Left lobe of liver (tissue), 2 donors: ENCODE measurements around the gene KANSL3. TPM values are rescaled to one million over a fixed set of nuclear protein-coding genes. Genes with fewer than 3 reads are reported as not detected.
"Not testable (repeated sequence)": the region's sequence is repeated elsewhere in the genome, so short reads cannot be mapped to it uniquely, and the experiment has no call there.

Experiments
- ATAC-seq: fragments of 200-7000 bp; cut with Tn5 transposase; one replicate; pipeline ENCODE4 v1.9.1; 2020; ENCODE audit warnings: mild to moderate bottlenecking, moderate library complexity
- DNase-seq: peaks from one replicate; pipeline ENCODE4 v3.0.0-alpha.2; 2020; ENCODE audit warnings: low spot score
- total RNA-seq: library from RNA; stranded (reverse); gene quantifications from one replicate; pipeline ENCODE4 v1.2.1, GENCODE V29; 2021
- donor health status: DM: no; HTN: no; CAD: no; lungs with moderate emphysema.
- donor health status: DM: no; HTN: yes; CAD: no.

KANSL3 gene
- total RNA-seq, 1 donor from 2014 or later: 18.5 TPM

GRCh38 chr2:96656540-96656939, 18.4 kb upstream of the KANSL3 start:
- no peak for DNase-seq
- no peak for ATAC-seq

GRCh38 chr2:96655526-96655925, 17.4 kb upstream of the KANSL3 start:
- no peak for DNase-seq

DNA sequence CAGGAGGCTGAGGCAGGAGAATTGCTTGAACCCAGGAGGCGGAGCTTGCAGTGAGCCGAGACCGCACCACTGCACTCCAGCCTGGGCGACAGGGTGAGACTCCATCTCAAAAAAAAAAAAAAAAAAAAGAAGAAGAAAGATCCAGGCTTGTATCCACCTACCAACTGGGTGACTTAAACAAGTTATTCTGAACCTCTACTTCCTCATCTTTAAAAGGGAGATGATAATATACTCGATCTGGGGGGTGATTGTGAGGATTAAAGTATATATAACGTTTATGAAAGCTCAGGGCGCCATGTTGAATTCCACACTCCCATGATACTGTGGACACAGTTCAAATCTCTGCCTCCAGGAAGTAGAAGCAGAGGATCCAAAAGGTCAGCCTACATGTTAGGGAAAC, 16.7 kb upstream of the KANSL3 start:
- ATAC-seq, DNase-seq: not testable (repeated sequence)

More at GRCh38 chr2:96655526-96655925, 17.4 kb upstream of the KANSL3 start:
- no peak for ATAC-seq

DNA sequence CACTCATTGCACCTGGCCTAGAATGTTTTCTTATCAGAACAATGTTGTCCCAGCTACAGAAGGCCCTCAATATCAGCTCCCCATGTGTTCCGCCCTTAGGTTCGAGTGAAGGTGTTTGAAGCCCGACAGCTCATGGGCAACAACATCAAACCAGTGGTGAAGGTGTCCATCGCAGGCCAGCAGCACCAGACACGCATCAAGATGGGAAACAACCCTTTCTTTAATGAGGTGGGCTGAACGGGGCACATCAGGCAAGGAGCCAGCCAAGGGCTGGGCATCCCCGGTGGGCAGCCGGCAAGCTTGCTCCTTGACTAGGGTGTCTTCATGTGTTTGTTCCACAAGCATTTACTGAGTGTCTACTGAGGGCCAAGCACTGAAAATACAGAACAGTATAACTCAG, 13.7 kb upstream of the KANSL3 start:
- DNase-seq: no peak
- ATAC-seq: no peak

- DNase-seq (no peak), ATAC-seq (no peak)
These were observed 11.2 kb upstream of the KANSL3 start for GRCh38 chr2:96649342-96649741.

DNA sequence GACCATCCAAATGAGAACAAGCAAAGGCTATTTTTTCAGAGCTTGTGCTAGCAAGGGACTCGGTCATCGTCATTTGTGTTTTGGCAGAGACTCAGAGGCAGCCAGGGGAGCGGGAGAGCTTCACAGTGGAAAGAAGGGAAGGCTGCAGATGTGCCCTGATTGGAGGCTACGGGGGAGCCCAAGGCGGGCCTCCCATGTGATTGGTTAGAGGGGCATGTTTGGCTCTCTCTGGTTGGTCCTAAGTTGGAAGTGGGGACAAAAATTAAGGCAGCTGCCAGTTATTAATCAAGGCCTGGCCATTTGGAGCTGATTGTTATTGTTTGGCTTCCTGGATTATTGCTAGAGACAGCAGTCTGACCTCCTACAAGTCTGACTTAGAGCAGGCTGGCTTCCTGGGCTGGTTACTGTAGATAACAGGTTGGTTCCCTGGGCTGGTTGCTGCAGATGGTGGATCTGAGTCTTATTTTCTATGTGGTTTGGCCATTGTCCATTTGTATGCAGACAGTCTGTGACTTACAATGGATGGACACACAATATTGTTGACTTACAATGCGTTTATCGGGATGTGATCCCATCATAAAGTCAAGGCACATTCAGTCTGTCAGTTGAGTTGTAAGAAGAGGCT, 10.3 kb upstream of the KANSL3 start:
- no peak for DNase-seq
- no peak for ATAC-seq

DNA sequence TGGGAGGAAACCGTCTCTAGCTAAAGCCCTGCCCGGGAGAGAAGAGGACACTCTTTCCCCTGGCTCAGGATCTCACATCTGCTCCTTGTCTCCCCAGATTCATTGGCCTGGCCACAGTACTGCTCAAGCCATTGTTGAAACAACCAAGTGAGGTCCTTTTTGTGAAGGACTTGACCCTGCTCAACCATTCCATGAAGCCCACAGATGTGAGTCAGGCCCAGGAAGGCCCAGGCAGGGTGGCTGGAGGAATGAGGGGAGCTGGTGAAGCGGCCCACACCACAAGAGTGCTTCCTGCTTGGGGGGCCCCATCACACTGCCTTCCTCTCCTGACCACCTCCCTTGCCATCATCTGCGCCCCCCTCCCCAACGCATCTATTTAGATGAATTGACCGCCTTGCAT, 9.6 kb upstream of the KANSL3 start:
- DNase-seq (no peak), ATAC-seq (no peak)

GRCh38 chr2:96642564-96643360, 4.7 kb upstream of the KANSL3 start, which contains the start of gene FER1L5:
TSS of gene FER1L5 (plus strand) at chr2:96642764. CDS start at chr2:96642837, 73 bp downstream.
- DNase-seq: no peak
- no peak for ATAC-seq

- peak; percentile 92 for DNase-seq
- peak; percentile 91 for ATAC-seq
These were observed 548 bp downstream of the KANSL3 start for GRCh38 chr2:96637385-96638143.

DNA sequence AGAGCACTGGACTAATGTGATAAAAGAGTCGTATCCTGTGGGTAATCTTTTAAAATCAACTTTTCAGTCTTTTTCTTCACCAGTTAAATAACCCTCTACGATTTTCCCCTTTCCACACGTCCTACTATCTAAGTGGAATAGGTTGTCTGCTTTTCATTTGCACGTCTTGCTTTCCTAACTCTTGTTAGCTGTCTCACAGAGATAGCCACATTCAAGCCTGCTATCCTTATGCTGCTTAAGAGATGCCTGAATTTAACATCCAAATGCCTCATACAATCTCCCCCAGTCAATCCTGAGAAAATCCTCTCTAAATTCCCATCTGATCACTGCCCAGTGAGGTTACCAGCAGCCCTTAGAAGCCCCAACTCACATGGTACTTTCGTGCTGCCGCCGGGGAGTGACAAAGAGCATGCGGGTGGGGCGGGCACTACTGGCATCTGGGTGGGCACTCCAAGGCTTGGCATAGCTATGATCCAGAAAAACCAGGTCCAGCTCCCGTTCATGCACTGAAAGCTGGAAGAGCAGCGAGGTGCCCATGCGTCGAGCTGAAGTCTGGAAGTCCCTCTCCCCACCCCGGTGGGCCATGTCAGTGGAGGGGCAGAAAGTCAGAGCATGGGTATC, 1.5 kb downstream of the KANSL3 start:
- DNase-seq: no peak
- ATAC-seq: no peak

DNA sequence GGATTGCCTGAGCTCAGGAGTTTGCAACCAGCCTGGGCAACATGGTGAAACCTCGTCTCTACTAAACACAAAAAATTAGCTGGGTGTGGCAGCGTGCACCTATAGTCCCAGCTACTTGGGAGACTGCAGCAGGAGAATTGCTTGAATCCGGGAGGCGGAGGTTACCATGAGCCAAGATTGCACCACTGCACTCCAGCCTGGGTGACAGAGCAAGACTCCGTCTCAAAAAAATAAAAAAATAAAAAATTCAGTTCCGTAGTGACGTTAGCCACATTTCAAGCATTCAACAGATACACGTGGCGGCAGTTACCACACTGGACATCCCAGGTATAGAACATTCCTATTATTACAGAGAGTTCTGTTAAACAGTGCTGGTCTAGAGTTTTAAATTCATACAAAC, 4.5 kb downstream of the KANSL3 start:
- ATAC-seq: no peak
- DNase-seq: no peak

DNA sequence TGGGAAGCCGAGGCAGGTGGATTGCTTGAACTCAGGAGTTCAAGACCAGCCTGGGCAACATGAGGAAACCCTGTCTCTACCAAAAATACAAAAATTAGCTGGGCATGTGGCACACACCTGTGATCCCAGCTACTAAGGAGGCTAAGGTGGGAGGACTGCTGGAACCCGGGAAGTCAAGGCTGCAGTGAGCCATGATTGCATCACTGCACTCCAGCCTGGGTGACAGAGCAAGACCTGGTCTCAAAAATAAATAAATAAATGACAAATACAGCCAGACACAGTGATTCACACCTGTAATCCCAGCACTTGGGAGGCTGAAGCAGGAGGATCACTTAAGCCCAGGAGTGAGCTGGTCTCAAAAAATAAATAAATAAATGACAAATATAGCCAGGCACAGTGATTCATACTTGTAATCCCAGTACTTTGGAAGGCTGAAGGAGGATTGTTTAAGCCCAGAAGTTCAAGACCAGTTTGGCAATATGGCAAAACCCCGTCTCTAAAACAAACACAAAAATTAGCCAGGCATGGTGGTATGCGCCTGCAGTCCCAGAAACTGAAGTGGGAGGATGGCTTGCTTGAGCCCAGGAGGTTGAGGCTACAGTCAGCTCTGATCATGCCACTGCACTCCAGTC, 6.2 kb downstream of the KANSL3 start:
- DNase-seq (no peak), ATAC-seq (no peak)

DNA sequence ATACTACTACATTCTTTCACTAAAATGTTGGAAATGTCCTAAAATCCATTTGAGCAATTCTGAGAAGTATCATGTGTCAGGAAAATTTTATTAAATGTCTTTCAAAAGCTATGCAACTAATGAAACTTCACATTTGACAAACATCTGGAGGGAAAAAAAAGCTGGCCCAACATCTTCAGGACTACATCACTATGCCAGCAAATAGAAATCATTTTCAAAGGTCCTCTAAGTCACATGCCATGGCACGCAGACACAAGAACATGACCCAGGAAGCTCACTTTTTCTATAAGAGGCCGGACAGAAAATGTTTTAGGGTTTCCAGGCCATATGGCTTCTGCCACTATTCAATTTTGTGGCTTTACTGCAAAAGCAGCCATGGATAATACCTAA, 11.6 kb downstream of the KANSL3 start:
- ATAC-seq: no peak

GRCh38 chr2:96625571-96626552, 12.2 kb downstream of the KANSL3 start:
- ATAC-seq (no peak), DNase-seq (no peak)

More for the DNA sequence above, 11.6 kb downstream of the KANSL3 start:
- DNase-seq: no peak

GRCh38 chr2:96623116-96623515, 15.0 kb downstream of the KANSL3 start:
- DNase-seq (no peak), ATAC-seq (no peak)

DNA sequence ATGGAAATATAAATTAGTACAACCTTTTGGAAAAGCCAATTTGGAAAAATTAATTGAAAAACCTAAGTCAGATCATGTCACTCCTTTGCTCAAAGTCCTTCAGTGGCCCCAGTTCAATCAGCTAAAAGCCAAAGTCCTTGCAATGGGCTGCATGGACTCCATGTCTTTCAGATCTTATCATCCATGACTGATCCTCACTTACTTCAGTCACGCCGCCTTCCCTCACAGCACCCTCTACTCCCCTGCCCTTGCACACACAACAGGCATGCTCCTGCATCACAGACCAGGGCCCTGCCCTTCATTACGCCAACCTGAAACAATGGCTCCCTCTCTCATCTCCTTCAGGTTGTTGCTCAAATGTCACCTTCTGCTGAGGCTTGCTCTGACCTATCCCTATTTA, 15.6 kb downstream of the KANSL3 start:
- ATAC-seq: no peak
- no peak for DNase-seq

DNA sequence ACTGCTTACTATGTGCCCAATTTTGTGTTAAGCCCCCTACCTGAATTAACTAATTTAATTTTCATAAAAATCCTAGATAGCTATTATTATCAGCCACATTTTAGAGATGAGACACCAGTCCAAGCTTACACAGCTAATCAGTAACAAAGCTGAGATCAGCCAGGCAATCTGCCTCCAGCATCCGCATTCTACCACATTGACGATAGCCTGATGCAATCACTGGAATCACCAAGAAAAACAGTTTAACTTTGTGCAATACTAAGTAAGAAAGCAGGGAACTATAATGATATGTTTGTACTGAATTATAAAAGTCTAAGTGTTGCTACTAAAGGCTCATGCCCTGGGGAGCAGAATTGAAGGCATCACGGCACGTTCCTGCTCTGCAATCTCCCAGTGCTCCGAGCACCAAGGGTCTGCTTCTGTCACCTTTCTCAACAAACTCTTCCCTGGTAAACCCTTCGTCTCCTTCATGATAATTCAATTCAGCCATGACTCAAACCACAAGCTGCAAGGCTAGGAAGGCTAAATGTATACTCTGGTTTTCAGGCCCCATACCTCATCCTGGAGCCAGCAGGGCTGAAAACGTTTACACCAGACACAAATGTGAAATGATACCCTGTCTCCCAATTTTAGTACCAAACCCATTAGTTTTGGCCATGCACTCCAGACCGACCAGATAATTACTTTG, 19.4 kb downstream of the KANSL3 start:
- ATAC-seq: peak; percentile 90
- DNase-seq: no peak

- no peak for ATAC-seq
These were observed 21.1 kb downstream of the KANSL3 start for GRCh38 chr2:96617012-96617411.

GRCh38 chr2:96616535-96616934, 21.6 kb downstream of the KANSL3 start:
- ATAC-seq (no peak), DNase-seq (no peak)

More at GRCh38 chr2:96617012-96617411, 21.1 kb downstream of the KANSL3 start:
- DNase-seq: no peak
